GM19025 (cell line): ENCODE measurements around the gene CLCN7.

Experiments
- ATAC-seq: cut with Tn5 transposase; IDR thresholded peaks from one replicate; pipeline ENCODE4 v1.9.1; 2021; ENCODE audit warnings: mild to moderate bottlenecking, low read depth, moderate library complexity; ENCODE audit not compliant: unreplicated experiment

The CLCN7 gene

GRCh38 chr16:1413684-1414531, 60.9 kb downstream of the CLCN7 start:
- no peak for ATAC-seq

- ATAC-seq, result no peak
Observed at GRCh38 chr16:1412847-1413246, 62.0 kb downstream of the CLCN7 start.

DNA sequence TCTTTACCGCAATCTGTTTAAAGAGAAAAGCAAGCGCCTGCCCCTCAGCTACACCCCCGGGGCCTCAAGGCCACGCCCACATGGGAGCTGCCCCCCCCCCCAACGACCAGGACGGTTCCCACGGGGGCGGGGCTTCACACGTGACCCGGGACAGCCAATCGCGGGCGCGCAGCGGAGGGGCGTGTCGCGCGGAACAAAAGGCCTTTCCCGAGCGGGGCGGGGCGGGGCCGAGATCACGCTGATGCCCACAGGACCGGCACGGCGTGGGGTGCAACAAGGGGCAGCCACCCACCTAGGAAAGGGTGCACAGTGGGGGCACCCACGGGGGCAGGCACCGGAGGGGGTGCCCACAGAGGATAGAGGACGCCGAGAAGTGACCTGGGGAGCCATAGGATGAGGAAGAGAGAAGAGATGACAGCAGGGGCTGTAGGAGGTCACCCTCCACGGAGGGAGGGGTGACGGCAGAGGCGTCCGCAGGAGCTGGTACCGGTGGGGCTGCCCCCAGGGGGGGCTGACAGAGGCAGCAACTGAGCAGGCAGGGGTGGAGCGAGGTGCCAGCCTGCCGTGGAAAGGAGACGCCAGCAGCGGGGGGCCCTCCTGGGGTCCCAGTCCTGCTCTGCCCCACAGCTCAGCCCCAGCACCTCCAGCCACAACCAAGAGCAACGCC, 66.5 kb downstream of the CLCN7 start:
- peak; percentile 87 for ATAC-seq

GRCh38 chr16:1407753-1408152, 67.1 kb downstream of the CLCN7 start:
- no peak for ATAC-seq

DNA sequence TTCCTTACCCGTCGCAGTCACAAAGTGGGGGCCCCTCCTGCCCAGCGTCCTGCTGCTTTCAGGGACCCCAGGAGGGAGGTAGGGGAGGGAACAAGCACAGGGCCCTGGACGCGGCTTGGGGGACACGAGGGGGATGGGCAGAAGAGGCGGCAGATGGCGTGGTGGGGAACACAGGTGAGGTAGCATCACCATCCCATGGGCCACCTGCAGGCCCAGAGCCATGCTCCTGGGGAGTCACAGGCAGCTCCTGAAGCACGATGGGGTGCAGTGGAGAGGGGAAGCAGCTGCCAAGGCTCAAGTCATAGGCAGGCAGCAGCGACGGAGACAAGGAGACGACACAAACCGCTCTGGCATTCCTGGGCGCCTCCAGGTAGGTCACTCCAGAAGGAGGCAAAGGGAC, 71.1 kb downstream of the CLCN7 start:
- no peak for ATAC-seq

DNA sequence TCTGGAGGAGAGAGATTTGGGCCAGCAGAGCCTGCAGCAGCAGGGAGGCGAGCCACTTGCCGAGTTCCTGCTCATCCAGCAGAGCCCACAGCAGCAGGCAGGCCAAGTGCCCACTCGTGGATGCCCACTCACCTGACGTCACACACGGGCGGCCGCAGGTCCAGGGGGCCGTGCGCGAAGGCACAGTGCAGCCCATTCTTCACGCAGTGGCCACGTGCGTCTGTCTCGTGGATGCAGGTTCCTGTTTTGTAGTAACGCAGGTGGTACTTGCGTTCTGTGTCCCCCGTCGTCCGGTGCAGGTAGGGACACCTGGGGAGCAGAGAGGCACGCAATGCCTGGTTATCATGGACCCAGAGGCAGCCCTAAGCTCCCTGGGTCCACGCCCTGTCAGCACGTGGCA, 71.8 kb downstream of the CLCN7 start:
- no peak for ATAC-seq

- ATAC-seq, result no peak
Observed at GRCh38 chr16:1401758-1402154, 73.1 kb downstream of the CLCN7 start.

DNA sequence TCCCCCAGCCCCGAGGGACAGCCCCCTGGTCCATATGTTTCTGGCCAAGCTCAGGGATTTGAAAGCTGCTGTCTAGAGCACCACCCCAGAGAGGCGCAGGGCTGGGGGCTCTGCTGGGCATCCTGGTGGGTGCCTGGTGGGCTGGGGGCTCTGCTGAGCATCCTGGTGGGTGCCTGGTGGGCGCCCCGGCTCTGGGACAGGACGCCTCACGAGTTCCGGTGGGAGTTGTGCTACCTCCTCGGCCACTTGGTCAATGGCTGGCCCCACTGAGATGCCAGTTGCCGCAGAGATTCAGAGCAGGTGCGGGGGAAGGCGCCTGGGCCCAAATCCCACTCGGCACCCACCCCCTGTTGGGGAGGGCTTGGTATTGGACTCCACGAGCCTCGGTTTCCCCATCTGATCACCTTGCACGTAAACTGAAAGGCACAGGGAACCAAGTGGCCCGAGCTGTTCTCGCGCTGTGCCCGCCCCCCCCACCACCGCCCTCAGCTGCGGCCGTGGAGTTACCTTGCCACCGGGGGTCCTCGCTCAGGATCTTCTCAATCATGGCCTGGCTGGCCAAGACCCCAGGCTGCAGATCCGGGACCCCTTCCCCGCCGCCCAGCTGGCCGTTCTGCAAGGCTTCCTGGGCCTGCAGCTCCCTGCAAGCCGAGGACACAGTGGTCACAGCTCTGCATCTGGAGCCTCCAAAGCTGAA, 73.6 kb downstream of the CLCN7 start:
- ATAC-seq, result no peak

GRCh38 chr16:1398826-1399581, 75.8 kb downstream of the CLCN7 start:
- no peak for ATAC-seq

DNA sequence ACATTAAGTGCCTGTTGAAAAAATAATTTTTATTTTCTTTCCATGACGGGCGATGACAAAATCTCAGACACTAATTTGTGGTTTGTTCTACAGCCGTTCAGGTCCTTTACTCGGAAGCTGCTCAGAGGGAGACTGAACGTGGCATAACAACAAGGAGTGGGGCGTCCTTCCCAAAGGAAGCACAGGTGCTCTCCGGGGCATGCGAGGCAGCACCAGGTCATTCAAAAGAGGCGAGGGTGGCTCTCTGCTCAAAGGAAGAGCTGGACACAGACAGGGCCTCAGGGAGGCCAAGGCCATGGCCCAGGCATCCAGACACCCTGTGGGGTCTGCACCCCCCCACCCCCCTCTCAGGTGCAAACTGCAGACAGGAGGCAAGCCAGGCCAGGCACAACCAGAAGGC, 76.5 kb downstream of the CLCN7 start:
- ATAC-seq, result no peak

- ATAC-seq, result no peak
Observed at GRCh38 chr16:1397779-1398178, 77.0 kb downstream of the CLCN7 start.

DNA sequence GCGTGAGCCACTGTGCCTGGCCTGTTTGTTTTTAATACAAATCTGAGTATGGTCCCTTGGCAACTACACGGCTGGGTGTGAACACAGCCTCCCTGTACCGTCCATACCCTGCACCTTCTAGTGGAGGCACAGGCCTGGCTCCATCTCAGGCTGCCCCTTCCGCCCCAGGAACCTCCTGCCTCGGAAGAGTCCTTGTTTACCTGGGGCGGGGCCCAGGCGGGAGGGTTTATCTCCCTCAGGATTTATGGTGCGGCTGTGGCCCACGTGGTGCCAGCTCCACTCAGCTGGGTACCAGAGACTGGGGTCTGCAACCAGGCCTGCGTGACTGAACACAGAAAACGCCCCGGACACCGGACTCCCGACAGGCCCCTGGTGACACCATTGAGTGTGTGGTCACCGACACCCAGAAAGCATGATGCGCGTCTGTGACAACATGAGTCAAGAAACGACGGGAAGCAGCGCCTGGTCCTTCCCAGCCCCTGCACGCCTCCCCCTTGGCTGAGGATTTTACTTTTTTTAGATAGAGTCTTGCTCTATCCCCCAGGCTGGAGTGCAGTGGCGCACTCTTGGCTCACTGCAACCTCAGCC, 79.3 kb downstream of the CLCN7 start:
- ATAC-seq, result no peak
